H9 (cell line): ENCODE data around the gene DNASE1L3. TPM values are rescaled to one million over a fixed set of nuclear protein-coding genes. Genes with fewer than 3 reads are reported as not detected.
A peak's percentile ranks its signal among the peaks of the same experiment; 100 is the strongest.

Experiments used
- DNase-seq: peaks from one replicate; pipeline ENCODE4 v3.0.0-alpha.2; 2017
- H2AFZ ChIP-seq: one replicate; pipeline ENCODE4 v1.6.1; 2013; ENCODE audit warnings: mild to moderate bottlenecking, low read length, control low read depth, moderate library complexity
- H2AK5ac ChIP-seq: 2 replicates; pipeline ENCODE4 v1.6.1; 2013; ENCODE audit warnings: low read length, control low read depth, mixed read lengths; ENCODE audit not compliant: insufficient read length
- H2BK120ac ChIP-seq: one replicate; pipeline ENCODE4 v1.6.1; 2013; ENCODE audit warnings: low read depth, mild to moderate bottlenecking, low read length, control low read depth, inconsistent platforms; ENCODE audit not compliant: poor library complexity, severe bottlenecking
- H2BK12ac ChIP-seq: 2 replicates; pipeline ENCODE4 v1.6.1; 2013; ENCODE audit warnings: low read length, control low read depth, mixed read lengths, low read depth; ENCODE audit not compliant: insufficient read length
- H2BK15ac ChIP-seq: 2 replicates; pipeline ENCODE4 v1.6.1; 2013; ENCODE audit warnings: low read depth, low read length, control low read depth
- H2BK20ac ChIP-seq: one replicate; pipeline ENCODE4 v1.6.1; 2013; ENCODE audit warnings: low read depth, mild to moderate bottlenecking, low read length, control low read depth, inconsistent platforms; ENCODE audit not compliant: poor library complexity, severe bottlenecking
- H2BK5ac ChIP-seq: 2 replicates; pipeline ENCODE4 v1.6.1; 2013; ENCODE audit warnings: low read length, control low read depth, mixed read lengths; ENCODE audit not compliant: insufficient read length
- H3K14ac ChIP-seq: 2 replicates; pipeline ENCODE4 v1.6.1; 2013; ENCODE audit warnings: low read length, control low read depth; ENCODE audit not compliant: insufficient read depth
- H3K18ac ChIP-seq: 2 replicates; pipeline ENCODE4 v1.6.1; 2013; ENCODE audit warnings: low read depth, mild to moderate bottlenecking, mixed read lengths, low read length, control low read depth; ENCODE audit not compliant: insufficient read length
- H3K23ac ChIP-seq: 2 replicates; pipeline ENCODE4 v1.6.1; 2013; ENCODE audit warnings: low read length, control low read depth, mixed read lengths, low read depth; ENCODE audit not compliant: insufficient read length
- H3K23me2 ChIP-seq: 2 replicates; pipeline ENCODE4 v1.6.1; 2013; ENCODE audit warnings: low read depth, mild to moderate bottlenecking, mixed read lengths, low read length, control low read depth; ENCODE audit not compliant: insufficient read length, poor library complexity, severe bottlenecking
- H3K27ac ChIP-seq: 2 replicates; pipeline ENCODE4 v1.5.1; 2013; ENCODE audit warnings: low read length, control low read depth, mixed read lengths, low read depth; ENCODE audit not compliant: insufficient read length
- H3K27me3 ChIP-seq: 2 replicates; pipeline ENCODE4 v1.6.1; 2013; ENCODE audit warnings: low read length, control low read depth, inconsistent platforms; ENCODE audit not compliant: insufficient read depth
- H3K4ac ChIP-seq: 2 replicates; pipeline ENCODE4 v1.6.1; 2013; ENCODE audit warnings: low read depth, mild to moderate bottlenecking, control low read depth, inconsistent platforms, low read length, moderate library complexity
- H3K4me1 ChIP-seq: 2 replicates; pipeline ENCODE4 v1.6.1; 2013; ENCODE audit warnings: low read length, control low read depth, inconsistent platforms; ENCODE audit not compliant: insufficient read depth
- H3K4me2 ChIP-seq: 2 replicates; pipeline ENCODE4 v1.6.1; 2013; ENCODE audit warnings: low read length, control low read depth, mixed read lengths; ENCODE audit not compliant: insufficient read length, insufficient read depth
- H3K56ac ChIP-seq: 2 replicates; pipeline ENCODE4 v1.6.1; 2013; ENCODE audit warnings: low read depth, mild to moderate bottlenecking, mixed read lengths, low read length, control low read depth; ENCODE audit not compliant: insufficient read length
- H3K79me1 ChIP-seq: 2 replicates; pipeline ENCODE4 v1.6.1; 2013; ENCODE audit warnings: low read depth, mild to moderate bottlenecking, moderate library complexity, low read length, control low read depth, inconsistent platforms; ENCODE audit not compliant: insufficient read depth, poor library complexity, severe bottlenecking
- H3K79me2 ChIP-seq: 2 replicates; pipeline ENCODE4 v1.6.1; 2013; ENCODE audit warnings: low read length, control low read depth, inconsistent platforms; ENCODE audit not compliant: insufficient read depth
- H3K9ac ChIP-seq: 2 replicates; pipeline ENCODE4 v1.6.1; 2013; ENCODE audit warnings: low read length, control low read depth, mixed read lengths; ENCODE audit not compliant: insufficient read length; ENCODE audit errors: extremely low read depth
- H3K9me3 ChIP-seq: one replicate; pipeline ENCODE4 v1.6.1; 2013; ENCODE audit warnings: low read depth, low read length, inconsistent platforms; ENCODE audit not compliant: control insufficient read depth
- H3T11ph ChIP-seq: one replicate; pipeline ENCODE4 v1.6.1; 2013; ENCODE audit warnings: mild to moderate bottlenecking, low read length, control low read depth, inconsistent platforms
- H4K20me1 ChIP-seq: one replicate; pipeline ENCODE4 v1.6.1; 2013; ENCODE audit not compliant: control insufficient read depth, insufficient read length, insufficient read depth
- H4K5ac ChIP-seq: 2 replicates; pipeline ENCODE4 v1.6.1; 2013; ENCODE audit warnings: low read depth, mild to moderate bottlenecking, mixed read lengths, low read length, control low read depth; ENCODE audit not compliant: insufficient read length
- H4K8ac ChIP-seq: replicated peaks from 2 replicates; pipeline ENCODE4 v1.6.1; 2013; ENCODE audit warnings: low read length, control low read depth, mixed read lengths, low read depth; ENCODE audit not compliant: insufficient read length
- H4K91ac ChIP-seq: 2 replicates; pipeline ENCODE4 v1.6.1; 2013; ENCODE audit warnings: low read depth, mild to moderate bottlenecking, moderate library complexity, mixed read lengths, low read length, control low read depth; ENCODE audit not compliant: insufficient read length
- H3K27ac Mint-ChIP-seq, 3 experiments: 2 replicates in 2 of 3; 3 replicates in 1 of 3; pipeline ENCODE4 v1.8.0; 2020 to 2021; ENCODE audit warnings: mixed read lengths in 3 of 3, mild to moderate bottlenecking in 1 of 3, moderate library complexity in 1 of 3
- H3K27me3 Mint-ChIP-seq: 2 replicates; pipeline ENCODE4 v1.8.0; 2021; ENCODE audit warnings: low read depth, mild to moderate bottlenecking, moderate library complexity, mixed read lengths
- H3K36me3 Mint-ChIP-seq, 3 experiments: 2 replicates in 2 of 3; 3 replicates in 1 of 3; pipeline ENCODE4 v1.8.0; 2020 to 2021; ENCODE audit warnings: low read depth in 3 of 3, mixed read lengths in 3 of 3; ENCODE audit not compliant: insufficient read depth in 1 of 3
- H3K4me1 Mint-ChIP-seq, 2 experiments: 2 replicates each; pipeline ENCODE4 v1.8.0; 2020; ENCODE audit warnings: mixed read lengths in 2 of 2
- H3K4me3 Mint-ChIP-seq, 2 experiments: 2 replicates in 1 of 2; 3 replicates in 1 of 2; pipeline ENCODE4 v1.8.0; 2020 to 2021; ENCODE audit warnings: mild to moderate bottlenecking in 2 of 2, mixed read lengths in 2 of 2, moderate library complexity in 1 of 2
- H3K9me3 Mint-ChIP-seq, 2 experiments: 2 replicates in 1 of 2; 3 replicates in 1 of 2; pipeline ENCODE4 v1.8.0; 2020; ENCODE audit warnings: mild to moderate bottlenecking in 2 of 2, mixed read lengths in 2 of 2, moderate library complexity in 1 of 2
- WGBS: extraction: QIAGEN DNeasy Blood & Tissue Kit; methylation state at CpG from one replicate; pipeline ENCODE4 v1.1.7; 2013; ENCODE audit warnings: missing lambda C conversion rate, low lambda C conversion rate, mixed read lengths; ENCODE audit not compliant: insufficient read length; ENCODE audit errors: extremely low coverage; 5-methylcytosine and 5-hydroxymethylcytosine counted together
- total RNA-seq: library from RNA; stranded (reverse); gene quantifications from 2 replicates; pipeline ENCODE4 v1.2.1, GENCODE V29; 2021
- TF ChIP-seq, protein P1 (sequence below): fragments of 200-600 bp; sonication (generic); conservative IDR thresholded peaks from 3 replicates; pipeline ENCODE4 v1.8.0; 2021; ENCODE audit warnings: antibody characterized with exemption, mild to moderate bottlenecking

The DNASE1L3 gene
- total RNA-seq, 1 experiment from 2014 or later, result not detected

DNA sequence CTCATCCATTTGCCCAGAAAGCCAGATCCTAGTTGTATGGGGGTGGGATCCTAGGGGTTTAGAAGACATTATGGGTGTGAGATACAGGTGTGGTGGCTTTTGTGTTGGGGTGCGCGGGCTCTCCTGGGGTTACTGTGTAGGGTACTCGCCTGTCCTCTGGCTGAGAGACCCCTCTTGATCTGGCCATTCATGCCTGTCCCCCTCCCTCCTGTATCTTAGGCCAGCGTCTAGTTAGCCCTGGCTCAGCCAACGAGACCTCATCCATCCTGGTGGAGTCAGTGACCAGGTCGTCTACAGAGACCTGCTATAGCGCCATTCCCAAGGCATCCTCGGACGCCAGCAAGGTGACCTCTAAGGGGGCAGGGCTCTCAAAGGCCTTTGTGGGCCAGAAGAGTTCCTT, 41.4 kb downstream of the DNASE1L3 start:
- H3K23me2 ChIP-seq, result no peaks in the 10 kb centered on the region
- H4K8ac ChIP-seq, result no peak overlapping the region
- WGBS, result no CpG with 5 or more reads among the region's 9 CpGs
- H3K79me2 ChIP-seq, result no peaks in the 10 kb centered on the region
- H3K14ac ChIP-seq, result no peak overlapping the region
- H3K27ac ChIP-seq, result no peak overlapping the region
- no peak overlapping the region for H2BK5ac ChIP-seq
- H2BK15ac ChIP-seq, result no peak overlapping the region
- H3K23ac ChIP-seq, result no peak overlapping the region
- H3K79me1 ChIP-seq, result no peaks in the 10 kb centered on the region
- H3K27me3 ChIP-seq, result no peaks in the 10 kb centered on the region
- no peak overlapping the region for H2AK5ac ChIP-seq
- peaks cover 17 to 23% of the 10 kb centered on the region in 2 experiments for H3K4me1 Mint-ChIP-seq
- no peak overlapping the region for H3K56ac ChIP-seq
- no peaks in the 10 kb centered on the region for H3K4me1 ChIP-seq
- no peak overlapping the region for H3K4me3 Mint-ChIP-seq
- no peak overlapping the region for H3K9ac ChIP-seq
- H3T11ph ChIP-seq, result no peak overlapping the region
- DNase-seq, result no peak
- H2BK12ac ChIP-seq, result no peak overlapping the region
- H4K5ac ChIP-seq, result no peak overlapping the region
- H3K4ac ChIP-seq, result no peak overlapping the region
- peaks cover 8 to 43% (median 30%) of the 10 kb centered on the region in 3 experiments for H3K36me3 Mint-ChIP-seq
- H2AFZ ChIP-seq, result no peak overlapping the region
- H4K91ac ChIP-seq, result no peak overlapping the region
- H3K18ac ChIP-seq, result no peak overlapping the region
- TF ChIP-seq, protein P1, sequence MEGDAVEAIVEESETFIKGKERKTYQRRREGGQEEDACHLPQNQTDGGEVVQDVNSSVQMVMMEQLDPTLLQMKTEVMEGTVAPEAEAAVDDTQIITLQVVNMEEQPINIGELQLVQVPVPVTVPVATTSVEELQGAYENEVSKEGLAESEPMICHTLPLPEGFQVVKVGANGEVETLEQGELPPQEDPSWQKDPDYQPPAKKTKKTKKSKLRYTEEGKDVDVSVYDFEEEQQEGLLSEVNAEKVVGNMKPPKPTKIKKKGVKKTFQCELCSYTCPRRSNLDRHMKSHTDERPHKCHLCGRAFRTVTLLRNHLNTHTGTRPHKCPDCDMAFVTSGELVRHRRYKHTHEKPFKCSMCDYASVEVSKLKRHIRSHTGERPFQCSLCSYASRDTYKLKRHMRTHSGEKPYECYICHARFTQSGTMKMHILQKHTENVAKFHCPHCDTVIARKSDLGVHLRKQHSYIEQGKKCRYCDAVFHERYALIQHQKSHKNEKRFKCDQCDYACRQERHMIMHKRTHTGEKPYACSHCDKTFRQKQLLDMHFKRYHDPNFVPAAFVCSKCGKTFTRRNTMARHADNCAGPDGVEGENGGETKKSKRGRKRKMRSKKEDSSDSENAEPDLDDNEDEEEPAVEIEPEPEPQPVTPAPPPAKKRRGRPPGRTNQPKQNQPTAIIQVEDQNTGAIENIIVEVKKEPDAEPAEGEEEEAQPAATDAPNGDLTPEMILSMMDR, result no peak
- H3K4me2 ChIP-seq, result no peak overlapping the region
- H2BK120ac ChIP-seq, result no peak overlapping the region
- no peaks in the 10 kb centered on the region for H3K27me3 Mint-ChIP-seq
- H3K9me3 ChIP-seq, result no peaks in the 10 kb centered on the region
- no peak overlapping the region for H2BK20ac ChIP-seq
- no peaks in the 10 kb centered on the region for H4K20me1 ChIP-seq
- H3K27ac Mint-ChIP-seq, result peak overlapping the region in 1 of 3 experiments; percentile 70; a peak in 2 of 7 replicates
- H3K9me3 Mint-ChIP-seq, result no peaks in the 10 kb centered on the region
